HL-60 (cell line): ENCODE data around the gene SYNC.
"Not testable (repeated sequence)": the region's sequence is repeated elsewhere in the genome, so short reads cannot be mapped to it uniquely, and the experiment has no call there.

Experiments
- DNase-seq, 2 experiments: peaks; one replicate each; pipeline ENCODE4 v3.0.0-alpha.2; 2010 to 2020; ENCODE audit warnings: low read depth in 1 of 2, low spot score in 1 of 2
- H3K27ac ChIP-seq: fragments of 250-450 bp; sonication (Bioruptor Pico); replicated peaks from 2 replicates; pipeline ENCODE4 v1.5.1; 2020; ENCODE audit warnings: mild to moderate bottlenecking, moderate library complexity
- H3K27me3 ChIP-seq: fragments of 250-450 bp; sonication (Bioruptor Pico); 2 replicates; pipeline ENCODE4 v1.5.1; 2021; ENCODE audit warnings: mild to moderate bottlenecking, moderate library complexity; ENCODE audit not compliant: insufficient read depth, poor library complexity, severe bottlenecking
- H3K4me3 ChIP-seq: replicated peaks from 2 replicates; pipeline ENCODE4 v1.5.1; 2011; ENCODE audit warnings: mild to moderate bottlenecking, control low read depth, low read length; ENCODE audit not compliant: insufficient read depth
- CTCF ChIP-seq: IDR thresholded peaks from one replicate; pipeline ENCODE4 v1.5.1; 2011; ENCODE audit warnings: low read length, control low read depth, inconsistent platforms; ENCODE audit not compliant: insufficient read depth
- GABPA ChIP-seq: IDR thresholded peaks from 2 replicates; pipeline ENCODE4 v1.6.1; 2012; ENCODE audit warnings: low read depth
- POLR2AphosphoS5 ChIP-seq: IDR thresholded peaks from 2 replicates; pipeline ENCODE4 v1.6.1; 2012; ENCODE audit warnings: low read depth
- REST ChIP-seq: IDR thresholded peaks from 2 replicates; pipeline ENCODE4 v1.6.1; 2012; ENCODE audit warnings: low read depth; ENCODE audit not compliant: insufficient replicate concordance
- SPI1 ChIP-seq: IDR thresholded peaks from 2 replicates; pipeline ENCODE4 v1.6.1; 2012; ENCODE audit warnings: low read depth, mild to moderate bottlenecking, borderline replicate concordance

Gene SYNC

GRCh38 chr1:32715901-32716311 lies 13.3 kb upstream of the SYNC start:
- no peaks in the 10 kb centered on the region for H3K27me3 ChIP-seq
- no peak for DNase-seq
- no peak overlapping the region for H3K4me3 ChIP-seq
- no peak for TF ChIP-seq CTCF
- TF ChIP-seq POLR2AphosphoS5, result no peak
- no peak for TF ChIP-seq SPI1
- TF ChIP-seq REST, result no peak
- H3K27ac ChIP-seq, result no peak overlapping the region

GRCh38 chr1:32714277-32714676 lies 11.7 kb upstream of the SYNC start:
- TF ChIP-seq REST, result no peak
- no peak overlapping the region for H3K27ac ChIP-seq
- H3K4me3 ChIP-seq, result no peak overlapping the region
- no peak for DNase-seq
- H3K27me3 ChIP-seq, result no peaks in the 10 kb centered on the region

- no peaks in the 10 kb centered on the region for H3K27me3 ChIP-seq
- no peak for TF ChIP-seq GABPA
- no peak for TF ChIP-seq POLR2AphosphoS5
- TF ChIP-seq CTCF, result no peak
- TF ChIP-seq SPI1, result no peak
- TF ChIP-seq REST, result no peak
- no peak overlapping the region for H3K27ac ChIP-seq
- H3K4me3 ChIP-seq, result no peak overlapping the region
- no peak for DNase-seq
These were observed 10.5 kb upstream of the SYNC start for GRCh38 chr1:32713081-32713480.

GRCh38 chr1:32711221-32711620 lies 8.7 kb upstream of the SYNC start:
- peak; percentile 46 to 68 for DNase-seq
- not testable (repeated sequence) for H3K27ac ChIP-seq
- H3K4me3 ChIP-seq, result 0 out of 2 replicates have a peak overlapping the region, but pooled peaks have one; percentile 33

More at GRCh38 chr1:32711221-32711620, 8.7 kb upstream of the SYNC start:
- not testable (repeated sequence) for H3K27me3 ChIP-seq
